Fibroblast of mammary gland (primary cell): ENCODE data around the gene NLRP14.

Experiments used
- DNase-seq: peaks from one replicate; pipeline ENCODE4 v3.0.0-alpha.2; 2010; ENCODE audit warnings: low read depth
- H3K4me3 ChIP-seq: 2 replicates; pipeline ENCODE4 v1.5.1; 2011; ENCODE audit warnings: low read depth, mild to moderate bottlenecking, low read length, moderate library complexity; ENCODE audit not compliant: control insufficient read depth
- CTCF ChIP-seq: conservative IDR thresholded peaks from 2 replicates; pipeline ENCODE4 v1.5.1; 2011; ENCODE audit warnings: low read depth, low read length, inconsistent platforms; ENCODE audit not compliant: control insufficient read depth, insufficient read depth

Gene NLRP14

GRCh38 chr11:7079545-7080135 is 59.4 kb downstream of the NLRP14 start:
- H3K4me3 ChIP-seq, result no peak overlapping the region
- no peak for DNase-seq
- no peak for TF ChIP-seq CTCF

DNA sequence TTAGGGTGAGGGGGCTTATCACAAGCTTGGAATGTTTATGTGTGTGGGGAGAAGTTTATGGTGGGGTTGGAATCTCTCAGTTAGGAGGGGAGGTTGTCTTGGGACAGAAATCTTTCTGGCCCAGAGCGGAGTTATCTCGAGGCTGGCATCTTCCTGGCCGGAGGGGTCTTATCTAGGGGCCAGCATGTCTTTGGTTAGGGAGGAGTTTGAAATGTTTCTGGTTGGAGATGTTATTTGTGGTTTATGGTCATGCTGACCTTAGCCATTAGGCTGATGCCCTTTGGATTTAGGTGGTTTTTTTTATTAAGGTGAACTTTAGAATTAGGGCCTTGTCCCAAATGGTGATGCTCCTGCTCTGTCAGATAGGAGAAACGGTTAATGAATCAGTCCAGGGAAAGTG is 60.6 kb downstream of the NLRP14 start:
- DNase-seq, result no peak
- TF ChIP-seq CTCF, result no peak
- H3K4me3 ChIP-seq, result no peak overlapping the region

GRCh38 chr11:7081441-7081840 is 61.2 kb downstream of the NLRP14 start:
- DNase-seq, result no peak
- TF ChIP-seq CTCF, result no peak
- H3K4me3 ChIP-seq, result no peak overlapping the region

DNA sequence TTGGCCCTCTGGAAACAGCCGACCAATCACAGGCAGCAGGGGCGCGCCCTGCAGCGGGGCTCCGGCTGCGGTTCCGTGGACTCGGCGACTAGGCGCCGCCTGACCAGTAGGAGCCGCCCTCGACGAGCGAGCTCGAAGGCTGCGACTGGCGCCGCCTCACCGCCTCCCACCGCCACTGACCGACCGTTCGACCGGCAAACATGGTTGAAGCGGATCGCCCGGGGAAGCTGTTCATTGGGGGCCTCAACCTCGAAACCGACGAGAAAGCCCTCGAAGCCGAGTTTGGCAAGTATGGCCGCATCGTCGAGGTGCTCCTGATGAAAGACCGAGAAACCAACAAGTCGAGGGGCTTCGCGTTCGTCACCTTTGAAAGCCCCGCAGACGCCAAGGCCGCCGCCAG is 68.6 kb downstream of the NLRP14 start, which contains the start of gene RBMXL2:
Gene RBMXL2, plus strand, starts transcription at position 78 of the 400 bp plus-strand sequence. Its CDS starts 123 bp downstream, at position 201.
- DNase-seq, result no peak
- H3K4me3 ChIP-seq, result no peak within 1 kb of the TSS
- no peak for TF ChIP-seq CTCF

DNA sequence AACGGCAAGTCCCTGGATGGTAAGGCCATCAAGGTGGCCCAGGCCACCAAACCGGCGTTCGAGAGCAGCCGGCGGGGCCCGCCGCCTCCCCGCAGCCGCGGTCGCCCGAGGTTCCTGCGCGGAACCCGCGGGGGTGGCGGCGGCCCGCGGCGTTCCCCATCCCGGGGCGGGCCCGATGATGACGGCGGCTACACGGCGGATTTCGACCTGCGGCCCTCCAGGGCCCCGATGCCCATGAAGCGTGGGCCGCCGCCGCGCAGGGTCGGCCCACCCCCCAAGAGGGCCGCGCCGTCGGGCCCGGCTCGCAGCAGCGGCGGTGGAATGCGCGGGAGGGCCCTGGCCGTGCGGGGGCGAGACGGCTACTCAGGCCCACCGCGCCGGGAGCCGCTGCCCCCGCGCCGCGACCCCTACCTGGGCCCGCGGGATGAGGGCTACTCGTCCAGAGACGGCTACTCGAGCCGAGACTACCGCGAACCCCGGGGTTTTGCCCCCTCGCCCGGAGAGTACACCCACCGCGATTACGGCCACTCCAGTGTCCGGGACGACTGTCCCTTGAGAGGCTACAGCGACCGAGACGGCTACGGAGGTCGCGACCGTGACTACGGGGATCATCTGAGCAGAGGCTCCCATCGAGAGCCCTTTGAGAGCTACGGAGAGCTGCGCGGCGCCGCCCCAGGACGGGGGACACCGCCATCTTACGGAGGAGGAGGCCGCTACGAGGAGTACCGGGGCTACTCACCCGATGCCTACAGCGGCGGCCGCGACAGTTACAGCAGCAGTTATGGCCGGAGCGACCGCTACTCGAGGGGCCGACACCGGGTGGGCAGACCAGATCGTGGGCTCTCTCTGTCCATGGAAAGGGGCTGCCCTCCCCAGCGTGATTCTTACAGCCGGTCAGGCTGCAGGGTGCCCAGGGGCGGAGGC is 69.3 kb downstream of the NLRP14 start:
- DNase-seq, result no peak
- no peak for TF ChIP-seq CTCF
- H3K4me3 ChIP-seq, result no peak overlapping the region

GRCh38 chr11:7098235-7098832 is 78.1 kb downstream of the NLRP14 start:
- peak; percentile 59 for TF ChIP-seq CTCF
- H3K4me3 ChIP-seq, result no peak overlapping the region
- DNase-seq, result peak; percentile 59
